ENCODE results near the gene SHC4.

The SHC4 gene

GRCh38 chr15:48832648-48833047, 131.1 kb downstream of the SHC4 start:
- H3K4me1 ChIP-seq (ENCODE audit: insufficient read depth, low read length): no peaks in the 10 kb centered on the region
- H3K36me3 ChIP-seq (ENCODE audit: insufficient read depth, low read length): no peaks in the 10 kb centered on the region
- H3K4me3 ChIP-seq (ENCODE audit: low read length): no peak overlapping the region
- H3K27me3 ChIP-seq (ENCODE audit: insufficient read depth, low read length): no peaks in the 10 kb centered on the region
- H2AFZ ChIP-seq (ENCODE audit: low read depth, low read length): no peak overlapping the region
- H3K9me3 ChIP-seq (ENCODE audit: low read length): no peaks in the 10 kb centered on the region

GRCh38 chr15:48828906-48829305, 134.8 kb downstream of the SHC4 start:
- Histone ChIP-seq H2AFZ (ENCODE audit: low read depth, low read length) (no peak overlapping the region), H3K36me3 (ENCODE audit: insufficient read depth, low read length) (no peaks in the 10 kb centered on the region), H3K9me3 (ENCODE audit: low read length) (no peaks in the 10 kb centered on the region), H3K27me3 (ENCODE audit: insufficient read depth, low read length) (no peaks in the 10 kb centered on the region), H3K4me1 (ENCODE audit: insufficient read depth, low read length) (no peaks in the 10 kb centered on the region), H3K4me3 (ENCODE audit: low read length) (no peak overlapping the region)

GRCh38 chr15:48828471-48828870, 135.2 kb downstream of the SHC4 start:
- no peaks in the 10 kb centered on the region for H3K4me1 ChIP-seq (ENCODE audit: insufficient read depth, low read length)
- no peaks in the 10 kb centered on the region for H3K9me3 ChIP-seq (ENCODE audit: low read length)
- H3K27me3 ChIP-seq (ENCODE audit: insufficient read depth, low read length): no peaks in the 10 kb centered on the region
- H2AFZ ChIP-seq (ENCODE audit: low read depth, low read length): no peak overlapping the region
- no peak overlapping the region for H3K4me3 ChIP-seq (ENCODE audit: low read length)
- H3K36me3 ChIP-seq (ENCODE audit: insufficient read depth, low read length): no peaks in the 10 kb centered on the region

- H3K4me3 ChIP-seq (ENCODE audit: low read length): no peak overlapping the region
- H2AFZ ChIP-seq (ENCODE audit: low read depth, low read length): no peak overlapping the region
- no peaks in the 10 kb centered on the region for H3K27me3 ChIP-seq (ENCODE audit: insufficient read depth, low read length)
- H3K9me3 ChIP-seq (ENCODE audit: low read length): peaks cover 4% of the 10 kb centered on the region
- no peaks in the 10 kb centered on the region for H3K4me1 ChIP-seq (ENCODE audit: insufficient read depth, low read length)
- H3K36me3 ChIP-seq (ENCODE audit: insufficient read depth, low read length): no peaks in the 10 kb centered on the region
Measured at GRCh38 chr15:48825075-48825474, 138.6 kb downstream of the SHC4 start.

- no peaks in the 10 kb centered on the region for H3K4me1 ChIP-seq (ENCODE audit: insufficient read depth, low read length)
- no peaks in the 10 kb centered on the region for H3K27me3 ChIP-seq (ENCODE audit: insufficient read depth, low read length)
- no peaks in the 10 kb centered on the region for H3K36me3 ChIP-seq (ENCODE audit: insufficient read depth, low read length)
- peaks cover 4% of the 10 kb centered on the region for H3K9me3 ChIP-seq (ENCODE audit: low read length)
- no peak overlapping the region for H2AFZ ChIP-seq (ENCODE audit: low read depth, low read length)
- no peak overlapping the region for H3K4me3 ChIP-seq (ENCODE audit: low read length)
Measured at GRCh38 chr15:48823706-48824105, 140.0 kb downstream of the SHC4 start.

DNA sequence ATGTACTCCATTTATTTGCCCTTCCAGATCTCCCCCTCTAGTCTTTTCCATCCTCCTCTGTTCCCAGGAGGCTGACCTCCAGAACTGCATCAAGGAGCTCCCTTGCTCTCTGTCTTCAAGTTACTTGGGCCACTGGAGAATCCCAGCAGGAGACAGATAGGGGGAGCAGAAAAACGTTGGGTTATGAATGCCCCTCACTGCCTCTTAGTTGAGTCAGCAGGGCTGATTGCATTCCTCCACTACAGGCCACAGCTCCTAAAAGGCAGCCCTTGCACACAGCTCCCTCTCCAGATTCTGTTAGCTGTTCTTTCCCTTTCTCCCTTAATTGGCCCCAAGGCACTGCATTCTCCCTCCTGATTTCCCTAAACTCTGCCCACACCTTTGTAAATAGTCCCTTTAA, 140.5 kb downstream of the SHC4 start:
- peaks cover 4% of the 10 kb centered on the region for H3K9me3 ChIP-seq (ENCODE audit: low read length)
- no peaks in the 10 kb centered on the region for H3K4me1 ChIP-seq (ENCODE audit: insufficient read depth, low read length)
- H3K36me3 ChIP-seq (ENCODE audit: insufficient read depth, low read length): no peaks in the 10 kb centered on the region
- H3K27me3 ChIP-seq (ENCODE audit: insufficient read depth, low read length): no peaks in the 10 kb centered on the region
- H2AFZ ChIP-seq (ENCODE audit: low read depth, low read length): no peak overlapping the region
- no peak overlapping the region for H3K4me3 ChIP-seq (ENCODE audit: low read length)

- Histone ChIP-seq H3K4me3 (ENCODE audit: low read length) (no peak overlapping the region), H3K27me3 (ENCODE audit: insufficient read depth, low read length) (no peaks in the 10 kb centered on the region), H2AFZ (ENCODE audit: low read depth, low read length) (no peak overlapping the region), H3K9me3 (ENCODE audit: low read length) (no peaks in the 10 kb centered on the region), H3K36me3 (ENCODE audit: insufficient read depth, low read length) (no peaks in the 10 kb centered on the region), H3K4me1 (ENCODE audit: insufficient read depth, low read length) (peaks cover 10% of the 10 kb centered on the region)
Measured at GRCh38 chr15:48814286-48814685, 149.4 kb downstream of the SHC4 start.

DNA sequence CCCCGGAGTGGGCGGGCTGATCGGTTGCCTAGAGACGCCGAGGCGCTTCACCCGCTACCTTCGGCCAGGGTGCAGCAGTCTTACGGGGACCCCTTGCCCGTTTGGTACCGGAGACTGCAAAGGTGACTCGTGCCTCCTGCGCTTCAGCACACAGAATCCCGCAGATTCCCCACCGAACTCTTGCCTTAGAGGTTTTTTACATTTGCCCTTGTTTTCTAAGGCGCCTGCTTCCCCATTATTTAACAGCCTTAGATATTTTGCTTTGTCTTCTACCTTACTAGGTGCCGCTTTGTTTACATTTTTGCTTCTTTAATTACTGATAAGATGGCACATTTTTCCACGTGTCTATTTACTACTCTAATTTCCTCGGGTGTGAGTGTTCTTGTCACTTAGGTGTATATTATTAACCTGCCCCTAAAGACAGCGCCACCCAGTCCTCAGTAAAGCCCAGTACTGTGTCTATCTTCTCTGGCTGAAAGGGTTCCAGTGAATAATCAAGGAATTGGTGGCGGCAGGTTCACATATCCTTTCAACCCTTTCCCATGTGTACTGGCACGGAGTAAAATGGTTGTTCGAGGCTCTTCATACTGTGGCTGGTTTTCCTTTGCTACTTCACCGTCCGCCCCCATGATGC, 152.3 kb downstream of the SHC4 start:
- Histone ChIP-seq H3K4me3 (ENCODE audit: low read length) (peak overlapping the region; percentile 71), H3K36me3 (ENCODE audit: insufficient read depth, low read length) (no peaks in the 10 kb centered on the region), H2AFZ (ENCODE audit: low read depth, low read length) (peak overlapping the region; percentile 88), H3K4me1 (ENCODE audit: insufficient read depth, low read length) (peaks cover 10% of the 10 kb centered on the region), H3K9me3 (ENCODE audit: low read length) (no peaks in the 10 kb centered on the region), H3K27me3 (ENCODE audit: insufficient read depth, low read length) (no peaks in the 10 kb centered on the region)

DNA sequence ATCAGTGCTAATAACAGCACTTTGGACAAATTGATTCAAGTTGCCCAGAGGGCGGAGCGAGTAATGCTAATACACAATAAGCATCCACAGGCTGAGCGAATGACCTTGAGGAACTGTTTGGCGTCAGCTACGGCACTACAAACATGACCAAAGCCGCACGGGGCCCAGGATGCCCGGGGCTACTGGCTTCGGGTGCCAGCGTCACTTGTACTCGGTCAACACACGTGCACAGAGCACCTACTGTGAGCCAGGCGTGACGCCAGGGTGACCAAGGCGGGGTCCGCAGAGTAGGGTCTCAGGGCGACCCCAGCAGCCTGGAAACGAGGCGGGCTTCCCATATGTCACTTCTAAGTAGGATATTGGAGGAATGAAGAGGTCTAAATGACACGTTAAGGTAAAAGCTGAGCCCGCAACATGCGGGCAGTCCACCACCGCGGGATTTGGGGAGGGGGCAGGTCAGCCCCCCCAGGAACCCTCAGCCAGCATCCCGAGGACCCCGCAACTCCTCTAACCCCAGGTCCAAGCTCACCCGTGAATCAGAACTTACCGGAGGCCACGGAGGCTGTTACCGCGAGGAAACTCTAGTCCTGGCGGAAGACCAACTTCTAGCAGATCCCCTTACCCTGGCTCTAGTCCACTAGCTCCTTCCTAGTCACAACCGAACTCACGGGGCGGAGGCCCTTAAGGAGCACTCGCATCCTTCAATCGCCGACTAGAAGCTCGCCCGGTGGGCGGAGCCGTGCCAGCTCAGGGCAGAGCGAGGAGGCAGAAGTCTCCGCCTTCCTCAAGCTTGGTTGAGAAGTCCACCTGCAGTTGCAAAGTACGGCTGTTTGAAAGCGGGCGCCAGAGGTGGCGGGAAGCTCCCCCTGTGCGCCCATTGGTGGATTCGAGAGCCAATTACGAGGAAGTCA, 153.1 kb downstream of the SHC4 start, which contains the start of gene CEP152:
Gene CEP152, minus strand, starts transcription at position 656 of the 911 bp plus-strand sequence. CDS start 5,420 bp downstream, outside the sequence.
- H3K9me3 ChIP-seq (ENCODE audit: low read length): no peaks in the 10 kb centered on the region
- H3K4me3 ChIP-seq (ENCODE audit: low read length): peak within 1 kb of the TSS; percentile 71
- H3K27me3 ChIP-seq (ENCODE audit: insufficient read depth, low read length): no peaks in the 10 kb centered on the region
- peak within 1 kb of the TSS; percentile 100 for H2AFZ ChIP-seq (ENCODE audit: low read depth, low read length)
- peaks cover 10% of the 10 kb centered on the region for H3K4me1 ChIP-seq (ENCODE audit: insufficient read depth, low read length)
- no peaks in the 10 kb centered on the region for H3K36me3 ChIP-seq (ENCODE audit: insufficient read depth, low read length)

DNA sequence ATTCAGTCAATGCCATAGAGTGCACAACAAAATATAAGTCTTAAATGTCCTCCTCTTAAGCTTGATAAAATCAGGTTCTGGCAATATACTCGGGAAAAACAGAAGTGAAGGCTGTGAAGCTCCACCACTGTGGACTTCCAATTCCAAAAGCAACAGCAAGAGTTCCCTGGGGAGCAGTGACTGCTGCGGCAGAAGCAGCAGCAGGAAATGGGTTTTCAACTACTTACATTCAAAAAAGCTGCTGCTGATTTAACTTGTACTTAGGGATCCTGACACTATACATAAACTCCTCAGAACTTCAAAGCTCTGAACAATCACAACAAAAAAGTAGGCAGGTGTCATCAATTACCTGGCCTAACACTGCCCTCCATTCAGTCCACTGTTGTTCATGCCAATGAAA, 157.6 kb downstream of the SHC4 start:
- Histone ChIP-seq H3K27me3 (ENCODE audit: insufficient read depth, low read length) (no peaks in the 10 kb centered on the region), H2AFZ (ENCODE audit: low read depth, low read length) (no peak overlapping the region), H3K4me3 (ENCODE audit: low read length) (no peak overlapping the region), H3K9me3 (ENCODE audit: low read length) (no peaks in the 10 kb centered on the region), H3K36me3 (ENCODE audit: insufficient read depth, low read length) (peaks cover 5% of the 10 kb centered on the region), H3K4me1 (ENCODE audit: insufficient read depth, low read length) (peaks cover 6% of the 10 kb centered on the region)

DNA sequence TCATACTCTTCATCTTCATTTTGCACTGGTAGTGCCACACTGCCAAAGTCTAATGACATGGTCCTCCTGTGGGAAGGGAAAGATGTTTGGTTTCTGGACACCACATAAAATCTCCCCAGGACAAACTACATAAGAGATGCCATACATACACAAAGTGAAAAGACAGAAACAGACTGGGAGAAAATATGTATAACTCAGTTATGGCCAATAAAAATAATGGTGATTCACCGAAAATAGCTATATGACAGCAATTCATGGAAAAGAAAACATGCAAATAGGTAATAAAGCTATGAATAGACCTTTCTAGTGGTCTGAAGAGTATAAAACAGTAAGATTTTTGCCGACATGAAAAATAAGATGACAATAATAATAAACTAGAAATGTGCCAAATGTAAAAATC, 158.1 kb downstream of the SHC4 start:
- H3K27me3 ChIP-seq (ENCODE audit: insufficient read depth, low read length): no peaks in the 10 kb centered on the region
- no peaks in the 10 kb centered on the region for H3K9me3 ChIP-seq (ENCODE audit: low read length)
- H3K4me1 ChIP-seq (ENCODE audit: insufficient read depth, low read length): peaks cover 6% of the 10 kb centered on the region
- no peak overlapping the region for H3K4me3 ChIP-seq (ENCODE audit: low read length)
- peaks cover 5% of the 10 kb centered on the region for H3K36me3 ChIP-seq (ENCODE audit: insufficient read depth, low read length)
- no peak overlapping the region for H2AFZ ChIP-seq (ENCODE audit: low read depth, low read length)

GRCh38 chr15:48803877-48804276, 159.8 kb downstream of the SHC4 start:
- Histone ChIP-seq H3K9me3 (ENCODE audit: low read length) (no peaks in the 10 kb centered on the region), H2AFZ (ENCODE audit: low read depth, low read length) (no peak overlapping the region), H3K36me3 (ENCODE audit: insufficient read depth, low read length) (peaks cover 5% of the 10 kb centered on the region), H3K4me1 (ENCODE audit: insufficient read depth, low read length) (no peaks in the 10 kb centered on the region), H3K4me3 (ENCODE audit: low read length) (no peak overlapping the region), H3K27me3 (ENCODE audit: insufficient read depth, low read length) (no peaks in the 10 kb centered on the region)

GRCh38 chr15:48802867-48803266, 160.9 kb downstream of the SHC4 start:
- Histone ChIP-seq H3K27me3 (ENCODE audit: insufficient read depth, low read length) (no peaks in the 10 kb centered on the region), H3K4me3 (ENCODE audit: low read length) (no peak overlapping the region), H3K9me3 (ENCODE audit: low read length) (no peaks in the 10 kb centered on the region), H3K36me3 (ENCODE audit: insufficient read depth, low read length) (peaks cover 5% of the 10 kb centered on the region), H3K4me1 (ENCODE audit: insufficient read depth, low read length) (no peaks in the 10 kb centered on the region), H2AFZ (ENCODE audit: low read depth, low read length) (no peak overlapping the region)
